GM12874 (cell line): ENCODE measurements around the gene SLC5A9.

Source experiments
- CTCF ChIP-seq: IDR thresholded peaks from 2 replicates; pipeline ENCODE4 v1.5.1; 2011; ENCODE audit warnings: low read depth, mild to moderate bottlenecking, control low read depth, low read length, moderate library complexity; ENCODE audit not compliant: insufficient read depth

Gene SLC5A9

GRCh38 chr1:48223366-48224240 is 1.1 kb downstream of the SLC5A9 start:
- TF ChIP-seq CTCF: no peak

- no peak for TF ChIP-seq CTCF
Measured at GRCh38 chr1:48224791-48225190, 2.3 kb downstream of the SLC5A9 start.

GRCh38 chr1:48225579-48225978 is 3.1 kb downstream of the SLC5A9 start:
- TF ChIP-seq CTCF: no peak

GRCh38 chr1:48227165-48228013 is 4.9 kb downstream of the SLC5A9 start:
- TF ChIP-seq CTCF: no peak

- TF ChIP-seq CTCF: 0 out of 2 replicates have a peak, but pooled peaks have one; percentile 15
Measured at GRCh38 chr1:48228156-48228555, 5.6 kb downstream of the SLC5A9 start.

- TF ChIP-seq CTCF: no peak
Measured at GRCh38 chr1:48229317-48229716, 6.8 kb downstream of the SLC5A9 start.

GRCh38 chr1:48230236-48230635 is 7.7 kb downstream of the SLC5A9 start:
- no peak for TF ChIP-seq CTCF
